Astrocyte (in vitro differentiated cells and primary cell): Measurements from ENCODE around the gene SLC16A1. TPM values are rescaled to one million over a fixed set of nuclear protein-coding genes. Genes with fewer than 3 reads are reported as not detected.

Experiments used
- DNase-seq: peaks from one replicate; pipeline ENCODE4 v3.0.0-alpha.2; 2010; ENCODE audit warnings: low read depth
- FAIRE-seq: peaks from 2 replicates; lab custom pipeline; 2011; peaks lifted over from hg19 to GRCh38; lab: Jason Lieb, UNC
- H2AFZ ChIP-seq: 2 replicates; pipeline ENCODE4 v1.6.0; 2012; ENCODE audit warnings: low read depth, low read length, inconsistent platforms
- H3K27ac ChIP-seq: 2 replicates; pipeline ENCODE4 v1.5.1; 2011; ENCODE audit warnings: low read depth, low read length, inconsistent platforms
- H3K27me3 ChIP-seq: 2 replicates; pipeline ENCODE4 v1.6.0; 2011; ENCODE audit warnings: low read length, inconsistent platforms; ENCODE audit not compliant: insufficient read depth
- H3K36me3 ChIP-seq: 2 replicates; pipeline ENCODE4 v1.5.1; 2011; ENCODE audit warnings: low read length, inconsistent platforms; ENCODE audit not compliant: insufficient read depth
- H3K4me1 ChIP-seq: 2 replicates; pipeline ENCODE4 v1.5.1; 2011; ENCODE audit warnings: low read length, inconsistent platforms; ENCODE audit not compliant: insufficient read depth
- H3K4me2 ChIP-seq: 2 replicates; pipeline ENCODE4 v1.6.0; 2012; ENCODE audit warnings: low read length, inconsistent platforms
- H3K4me3 ChIP-seq: 2 replicates; pipeline ENCODE4 v1.5.1; 2011; ENCODE audit warnings: low read depth, mild to moderate bottlenecking, low read length, inconsistent platforms; ENCODE audit not compliant: insufficient read depth
- H3K79me2 ChIP-seq: 2 replicates; pipeline ENCODE4 v1.6.0; 2012; ENCODE audit warnings: mild to moderate bottlenecking, low read length, inconsistent platforms; ENCODE audit not compliant: insufficient read depth
- H3K9ac ChIP-seq: 2 replicates; pipeline ENCODE4 v1.6.0; 2012; ENCODE audit warnings: mild to moderate bottlenecking, low read length, inconsistent platforms
- H3K9me3 ChIP-seq: 2 replicates; pipeline ENCODE4 v1.5.1; 2012; ENCODE audit warnings: low read depth, mild to moderate bottlenecking, low read length, inconsistent platforms; ENCODE audit not compliant: insufficient read depth
- H4K20me1 ChIP-seq: 2 replicates; pipeline ENCODE4 v1.6.0; 2012; ENCODE audit warnings: low read length, inconsistent platforms; ENCODE audit not compliant: insufficient read depth
- H3K27ac Mint-ChIP-seq: one replicate; pipeline ENCODE4 v1.8.0; 2021; ENCODE audit warnings: mild to moderate bottlenecking, mixed read lengths; ENCODE audit not compliant: unreplicated experiment
- H3K27me3 Mint-ChIP-seq: one replicate; pipeline ENCODE4 v1.8.0; 2021; ENCODE audit warnings: low read depth, mixed read lengths; ENCODE audit not compliant: unreplicated experiment
- H3K36me3 Mint-ChIP-seq: one replicate; pipeline ENCODE4 v1.8.0; 2021; ENCODE audit warnings: low read depth, mixed read lengths; ENCODE audit not compliant: unreplicated experiment
- H3K4me1 Mint-ChIP-seq: one replicate; pipeline ENCODE4 v1.8.0; 2021; ENCODE audit warnings: low read depth, mixed read lengths; ENCODE audit not compliant: unreplicated experiment
- H3K4me3 Mint-ChIP-seq: one replicate; pipeline ENCODE4 v1.8.0; 2021; ENCODE audit warnings: mild to moderate bottlenecking, moderate library complexity, mixed read lengths; ENCODE audit not compliant: unreplicated experiment
- H3K9me3 Mint-ChIP-seq: one replicate; pipeline ENCODE4 v1.8.0; 2021; ENCODE audit warnings: mild to moderate bottlenecking, mixed read lengths; ENCODE audit not compliant: unreplicated experiment
- CTCF ChIP-seq: IDR thresholded peaks from 2 replicates; pipeline ENCODE4 v1.5.1; 2011; ENCODE audit warnings: low read depth, mild to moderate bottlenecking, inconsistent platforms, low read length, moderate library complexity; ENCODE audit not compliant: insufficient read depth
- EZH2 ChIP-seq: IDR thresholded peaks from 2 replicates; pipeline ENCODE4 v1.6.1; 2012; ENCODE audit warnings: mild to moderate bottlenecking, low read length, inconsistent platforms; ENCODE audit not compliant: insufficient read depth
- total RNA-seq: library from RNA; stranded (reverse); gene quantifications from 2 replicates; pipeline ENCODE4 v1.2.1, GENCODE V29; 2021

The SLC16A1 gene
- total RNA-seq, 1 donor from 2014 or later, result 153 TPM

GRCh38 chr1:112923234-112923958, 32.6 kb downstream of the SLC16A1 start:
- H3K36me3 ChIP-seq, result peaks cover 12% of the 10 kb centered on the region
- no peaks in the 10 kb centered on the region for H3K9me3 ChIP-seq
- peaks cover 10% of the 10 kb centered on the region for H3K79me2 ChIP-seq
- H3K27ac ChIP-seq, result no peak overlapping the region
- H3K36me3 Mint-ChIP-seq, result peaks cover 16% of the 10 kb centered on the region
- no peak overlapping the region for H3K27ac Mint-ChIP-seq
- DNase-seq (no peak), FAIRE-seq (no peak)
- H2AFZ ChIP-seq, result no peak overlapping the region
- H3K9ac ChIP-seq, result no peak overlapping the region
- H3K4me3 Mint-ChIP-seq, result no peak overlapping the region
- no peaks in the 10 kb centered on the region for H3K27me3 Mint-ChIP-seq
- no peaks in the 10 kb centered on the region for H3K4me1 Mint-ChIP-seq
- no peak overlapping the region for H3K4me3 ChIP-seq
- H3K27me3 ChIP-seq, result no peaks in the 10 kb centered on the region
- H3K9me3 Mint-ChIP-seq, result no peaks in the 10 kb centered on the region
- H3K4me1 ChIP-seq, result no peaks in the 10 kb centered on the region
- H3K4me2 ChIP-seq, result no peak overlapping the region
- TF ChIP-seq EZH2 (no peak), CTCF (no peak)
- peaks cover 3% of the 10 kb centered on the region for H4K20me1 ChIP-seq

- no peak overlapping the region for H3K4me3 Mint-ChIP-seq
- Histone ChIP-seq H3K9me3 (no peaks in the 10 kb centered on the region), H3K27ac (no peak overlapping the region), H3K79me2 (peaks cover 6% of the 10 kb centered on the region), H3K36me3 (peaks cover 7% of the 10 kb centered on the region), H3K4me3 (no peak overlapping the region), H4K20me1 (peaks cover 7% of the 10 kb centered on the region), H3K27me3 (no peaks in the 10 kb centered on the region), H3K4me1 (peaks cover 7% of the 10 kb centered on the region), H3K9ac (no peak overlapping the region), H2AFZ (no peak overlapping the region), H3K4me2 (no peak overlapping the region)
- no peak for DNase-seq
- H3K9me3 Mint-ChIP-seq, result no peaks in the 10 kb centered on the region
- no peak for TF ChIP-seq CTCF
- TF ChIP-seq EZH2, result no peak
- H3K36me3 Mint-ChIP-seq, result peaks cover 14% of the 10 kb centered on the region
- peaks cover 16% of the 10 kb centered on the region for H3K4me1 Mint-ChIP-seq
- H3K27ac Mint-ChIP-seq, result no peak overlapping the region
- H3K27me3 Mint-ChIP-seq, result no peaks in the 10 kb centered on the region
- FAIRE-seq, result no peak
Observed at GRCh38 chr1:112911506-112912220, 44.3 kb downstream of the SLC16A1 start.
